CD4-positive, alpha-beta T cell (primary cell): ENCODE results near the gene NME5. TPM values are rescaled to one million over a fixed set of nuclear protein-coding genes. Genes with fewer than 3 reads are reported as not detected.

Source experiments
- ATAC-seq: fragments of 200-7000 bp; cut with Tn5 transposase; one replicate; pipeline ENCODE4 v1.10.0; 2022; ENCODE audit warnings: mild to moderate bottlenecking; ENCODE audit not compliant: poor library complexity
- CTCF ChIA-PET: fragments of 350-600 bp; sonication (Branson Sonifier 250); formaldehyde crosslinking; loops from one replicate; lab custom pipeline; 2021; ENCODE audit warnings: antibody characterized with exemption, inconsistent platforms; lab: Charles Lee
- POLR2A ChIA-PET: fragments of 350-600 bp; sonication (Branson Sonifier 250); formaldehyde crosslinking; loops from one replicate; lab custom pipeline; 2021; ENCODE audit warnings: antibody characterized with exemption, inconsistent platforms; lab: Charles Lee
- DNase-seq, 14 experiments: peaks; one replicate each; pipeline ENCODE4 v3.0.0-alpha.2; 2013 to 2020; ENCODE audit warnings: mixed read lengths in 2 of 14
- H3K27ac ChIP-seq, 2 donors: one replicate each; pipeline versions ENCODE4 v1.5.1 to v1.7.0; 2013; ENCODE audit warnings: low read length in 2 of 2, low read depth in 1 of 2, mild to moderate bottlenecking in 1 of 2
- H3K27me3 ChIP-seq, 2 experiments: 1 replicate in 1 of 2; 2 replicates in 1 of 2; pipeline versions ENCODE4 v1.6.1 to v1.7.0; 2013; ENCODE audit warnings: low read length in 2 of 2, control low read depth in 1 of 2, mild to moderate bottlenecking in 1 of 2, moderate library complexity in 1 of 2; ENCODE audit not compliant: insufficient read depth in 2 of 2, control insufficient read depth in 1 of 2
- H3K36me3 ChIP-seq: one replicate; pipeline ENCODE4 v1.6.1; 2013; ENCODE audit warnings: low read length, control low read depth; ENCODE audit not compliant: insufficient read depth
- H3K4me1 ChIP-seq: one replicate; pipeline ENCODE4 v1.6.1; 2013; ENCODE audit warnings: low read length, control low read depth; ENCODE audit not compliant: insufficient read depth
- H3K4me3 ChIP-seq: one replicate; pipeline ENCODE4 v1.5.1; 2013; ENCODE audit warnings: mild to moderate bottlenecking, low read length, moderate library complexity
- H3K9me3 ChIP-seq, 2 experiments: 1 replicate in 1 of 2; 2 replicates in 1 of 2; pipeline versions ENCODE4 v1.6.1 to v1.7.0; 2013; ENCODE audit warnings: low read length in 2 of 2, mild to moderate bottlenecking in 2 of 2, control low read depth in 1 of 2, moderate library complexity in 1 of 2; ENCODE audit not compliant: control insufficient read depth in 1 of 2, insufficient read depth in 1 of 2
- H3K27ac Mint-ChIP-seq: one replicate; pipeline ENCODE4 v1.8.0; 2020; ENCODE audit warnings: mixed read lengths
- H3K27me3 Mint-ChIP-seq: one replicate; pipeline ENCODE4 v1.8.0; 2021; ENCODE audit warnings: mixed read lengths
- H3K36me3 Mint-ChIP-seq: one replicate; pipeline ENCODE4 v1.8.0; 2021; ENCODE audit warnings: low read depth, mixed read lengths
- H3K4me1 Mint-ChIP-seq: one replicate; pipeline ENCODE4 v1.8.0; 2021; ENCODE audit warnings: low read depth, mixed read lengths
- H3K4me3 Mint-ChIP-seq: one replicate; pipeline ENCODE4 v1.8.0; 2020; ENCODE audit warnings: mild to moderate bottlenecking, mixed read lengths
- H3K9me3 Mint-ChIP-seq: one replicate; pipeline ENCODE4 v1.8.0; 2020; ENCODE audit warnings: mixed read lengths
- intact Hi-C, 2 experiments: fragments of 100-400 bp; cut with DNase I in 1 of 2; cut with micrococcal nuclease in 1 of 2; formaldehyde crosslinking; loops; one replicate each; pipeline versions ENCODE4 v1.15.1 to v1.9.0; 2023 to 2025; cut with DNase I, micrococcal nuclease
- total RNA-seq, 174 experiments: library from RNA in 2 of 174; stranded (reverse) in 2 of 174; gene quantifications; one replicate each; pipeline ENCODE4 v1.2.3 and lab custom pipeline; 2021 to 2026
- TF ChIP-seq, protein P1 (sequence below): fragments of 200-600 bp; IDR thresholded peaks from one replicate; pipeline ENCODE4 v1.8.0; 2022; ENCODE audit warnings: antibody characterized with exemption, mild to moderate bottlenecking

The NME5 gene
- total RNA-seq, 2 experiments from 2014 or later: not detected

DNA sequence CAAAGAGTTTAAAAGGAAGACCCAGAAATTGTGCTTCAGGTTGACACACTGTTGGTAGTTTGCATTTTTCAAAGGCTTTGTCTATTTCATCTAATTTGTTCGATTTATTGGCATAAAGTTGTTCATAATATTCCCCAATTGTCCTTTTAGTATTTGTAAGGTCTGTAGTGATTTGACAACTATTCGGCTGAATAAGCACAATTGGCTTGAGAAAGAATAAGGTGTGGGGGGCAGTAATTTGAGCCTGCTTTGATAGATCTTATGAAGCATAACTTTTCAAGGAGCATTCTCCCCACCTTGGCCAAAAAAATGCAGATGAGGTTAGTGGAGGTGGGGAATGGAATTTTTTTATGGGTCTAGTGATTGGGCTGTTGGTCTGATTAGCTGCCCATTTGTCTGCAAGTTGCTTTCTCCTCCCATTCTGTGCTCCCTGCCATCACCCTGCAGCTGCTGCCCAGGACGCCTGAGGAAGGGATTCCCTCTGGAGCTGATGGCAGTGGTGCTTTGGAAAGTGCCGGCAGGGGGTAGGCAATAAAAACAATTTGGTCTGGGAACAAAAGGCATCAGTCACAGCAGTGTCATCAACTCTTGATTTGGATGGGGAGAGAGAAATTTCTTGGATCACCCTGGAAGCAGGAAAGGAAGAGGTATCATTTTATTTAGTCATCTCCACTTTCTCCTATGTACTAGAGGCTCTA lies 28.8 kb downstream of the NME5 start:
- intact Hi-C loops: no loop called here
- H3K9me3 Mint-ChIP-seq: no peaks in the 10 kb centered on the region

DNA sequence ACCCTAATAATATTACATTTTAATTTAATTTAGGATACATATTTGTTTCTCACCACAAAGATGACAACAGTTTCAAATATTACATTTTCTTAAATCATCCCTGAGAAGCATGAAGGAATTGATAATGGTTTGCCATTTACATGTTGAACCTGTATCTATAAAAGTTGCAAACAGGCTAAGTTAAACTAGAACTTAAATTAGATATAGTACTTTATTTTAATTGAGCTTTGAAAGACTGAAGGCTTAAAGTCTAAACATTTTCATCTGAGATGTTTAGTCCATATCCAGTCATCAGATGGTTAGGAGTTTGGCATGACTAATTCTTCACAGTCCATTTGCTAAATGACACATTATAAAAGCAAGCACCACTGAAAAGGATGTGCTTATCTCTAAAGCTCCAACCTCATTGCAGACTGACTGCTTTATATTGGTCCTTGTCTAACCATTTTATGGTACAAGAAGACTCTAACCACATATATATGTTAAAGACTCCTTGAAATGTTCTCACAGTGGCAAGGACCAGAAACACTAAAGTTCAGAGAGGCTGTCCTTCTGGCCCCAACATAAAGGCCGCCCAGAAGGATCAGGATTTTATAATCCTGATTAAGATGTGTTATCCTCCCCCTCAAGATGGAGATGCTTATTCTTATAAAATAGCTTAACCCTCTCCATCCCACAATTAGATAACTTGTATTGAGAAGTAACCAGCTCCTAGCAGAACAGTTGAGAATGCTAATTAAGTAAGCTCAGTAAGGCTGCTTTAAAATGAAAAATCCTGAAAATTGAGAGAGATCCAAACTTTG lies 29.6 kb downstream of the NME5 start:
- no peak for ATAC-seq
- Mint-ChIP-seq H3K27me3 (no peaks in the 10 kb centered on the region), H3K27ac (no peak overlapping the region), H3K4me1 (no peaks in the 10 kb centered on the region), H3K9me3 (no peaks in the 10 kb centered on the region), H3K4me3 (no peak overlapping the region), H3K36me3 (no peaks in the 10 kb centered on the region)
- no peak for DNase-seq
- no peak overlapping the region for H3K4me3 ChIP-seq
- H3K36me3 ChIP-seq: no peaks in the 10 kb centered on the region
- H3K4me1 ChIP-seq: no peaks in the 10 kb centered on the region
- H3K9me3 ChIP-seq: no peaks in the 10 kb centered on the region
- ChIA-PET CTCF (interaction anchor here (0.8 kb wide), 1 partner anchor 16 kb away, joined by 3 read pairs; no protein-coding TSS in a partner anchor), POLR2A (no interaction called here)
- H3K27ac ChIP-seq: no peak overlapping the region
- intact Hi-C loops: no loop called here
- no peaks in the 10 kb centered on the region for H3K27me3 ChIP-seq
- TF ChIP-seq, protein P1, sequence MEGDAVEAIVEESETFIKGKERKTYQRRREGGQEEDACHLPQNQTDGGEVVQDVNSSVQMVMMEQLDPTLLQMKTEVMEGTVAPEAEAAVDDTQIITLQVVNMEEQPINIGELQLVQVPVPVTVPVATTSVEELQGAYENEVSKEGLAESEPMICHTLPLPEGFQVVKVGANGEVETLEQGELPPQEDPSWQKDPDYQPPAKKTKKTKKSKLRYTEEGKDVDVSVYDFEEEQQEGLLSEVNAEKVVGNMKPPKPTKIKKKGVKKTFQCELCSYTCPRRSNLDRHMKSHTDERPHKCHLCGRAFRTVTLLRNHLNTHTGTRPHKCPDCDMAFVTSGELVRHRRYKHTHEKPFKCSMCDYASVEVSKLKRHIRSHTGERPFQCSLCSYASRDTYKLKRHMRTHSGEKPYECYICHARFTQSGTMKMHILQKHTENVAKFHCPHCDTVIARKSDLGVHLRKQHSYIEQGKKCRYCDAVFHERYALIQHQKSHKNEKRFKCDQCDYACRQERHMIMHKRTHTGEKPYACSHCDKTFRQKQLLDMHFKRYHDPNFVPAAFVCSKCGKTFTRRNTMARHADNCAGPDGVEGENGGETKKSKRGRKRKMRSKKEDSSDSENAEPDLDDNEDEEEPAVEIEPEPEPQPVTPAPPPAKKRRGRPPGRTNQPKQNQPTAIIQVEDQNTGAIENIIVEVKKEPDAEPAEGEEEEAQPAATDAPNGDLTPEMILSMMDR: no peak

More for the DNA sequence above, 28.8 kb downstream of the NME5 start:
- TF ChIP-seq, protein P1: no peak
- no peaks in the 10 kb centered on the region for H3K27me3 ChIP-seq
- CTCF ChIA-PET: interaction anchor here (0.8 kb wide), 1 partner anchor 16 kb away, joined by 3 read pairs; no protein-coding TSS in a partner anchor
- POLR2A ChIA-PET: no interaction called here
- H3K9me3 ChIP-seq: no peaks in the 10 kb centered on the region
- no peak for DNase-seq
- no peak overlapping the region for H3K4me3 ChIP-seq
- Mint-ChIP-seq H3K4me3 (no peak overlapping the region), H3K27ac (no peak overlapping the region), H3K4me1 (no peaks in the 10 kb centered on the region), H3K27me3 (no peaks in the 10 kb centered on the region), H3K36me3 (no peaks in the 10 kb centered on the region)
- no peak overlapping the region for H3K27ac ChIP-seq
- H3K36me3 ChIP-seq: no peaks in the 10 kb centered on the region
- no peaks in the 10 kb centered on the region for H3K4me1 ChIP-seq
- no peak for ATAC-seq

DNA sequence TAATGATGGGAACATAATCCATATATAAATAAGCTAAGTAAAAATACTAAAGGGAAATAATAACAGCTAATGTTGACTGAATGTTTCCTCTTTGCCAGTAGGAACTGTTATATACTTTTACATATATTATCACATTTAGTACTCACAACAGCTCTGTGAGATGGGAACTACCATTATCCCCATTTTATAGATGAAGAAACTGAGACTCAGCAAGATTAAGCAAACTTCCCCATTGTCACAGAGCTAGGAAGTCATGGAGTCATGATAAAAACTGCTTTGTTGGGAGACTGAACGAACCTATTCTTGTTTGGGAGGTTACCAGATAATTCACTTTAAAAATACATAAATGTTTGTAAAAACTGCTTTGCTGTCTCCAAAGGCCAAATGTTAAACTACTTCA lies 32.0 kb downstream of the NME5 start:
- Histone ChIP-seq H3K9me3 (no peaks in the 10 kb centered on the region), H3K4me3 (no peak overlapping the region), H3K27ac (no peak overlapping the region), H3K36me3 (no peaks in the 10 kb centered on the region), H3K4me1 (no peaks in the 10 kb centered on the region), H3K27me3 (no peaks in the 10 kb centered on the region)
- no peaks in the 10 kb centered on the region for H3K27me3 Mint-ChIP-seq
- ChIA-PET POLR2A (interaction anchor here (0.7 kb wide), 1 partner anchor 138 kb away, joined by 4 read pairs; no protein-coding TSS in a partner anchor), CTCF (interaction anchor here (0.5 kb wide), 1 partner anchor 277 kb away, joined by 4 read pairs; no protein-coding TSS in a partner anchor)
- intact Hi-C loops: no loop called here
- no peak overlapping the region for H3K27ac Mint-ChIP-seq
- H3K4me3 Mint-ChIP-seq: no peak overlapping the region
- H3K36me3 Mint-ChIP-seq: no peaks in the 10 kb centered on the region
- TF ChIP-seq, protein P1: no peak
- no peaks in the 10 kb centered on the region for H3K4me1 Mint-ChIP-seq
- no peaks in the 10 kb centered on the region for H3K9me3 Mint-ChIP-seq
- no peak for ATAC-seq
- no peak for DNase-seq
